22Rv1 (cell line): ENCODE data around the gene TNC.

Source experiments
- H3K27ac ChIP-seq: fragments of 450-650 bp; 2 replicates; pipeline ENCODE4 v1.5.1; 2017
- CTCF ChIP-seq: fragments of 450-650 bp; IDR thresholded peaks from 2 replicates; pipeline ENCODE4 v1.5.1; 2017; ENCODE audit warnings: mild to moderate bottlenecking
- ZFX ChIP-seq: fragments of 450-650 bp; IDR thresholded peaks from 2 replicates; pipeline ENCODE4 v1.6.1; 2017; ENCODE audit warnings: antibody characterized with exemption, borderline replicate concordance

Gene TNC

GRCh38 chr9:115086886-115087285 is 31.1 kb downstream of the TNC start:
- H3K27ac ChIP-seq = no peak overlapping the region
- TF ChIP-seq ZFX (no peak), CTCF (no peak)

GRCh38 chr9:115086461-115086860 is 31.5 kb downstream of the TNC start:
- TF ChIP-seq ZFX = no peak
- no peak for TF ChIP-seq CTCF
- no peak overlapping the region for H3K27ac ChIP-seq

GRCh38 chr9:115085773-115086377 is 32.1 kb downstream of the TNC start:
- TF ChIP-seq ZFX (no peak), CTCF (no peak)
- H3K27ac ChIP-seq = no peak overlapping the region

GRCh38 chr9:115084709-115085108 is 33.2 kb downstream of the TNC start:
- H3K27ac ChIP-seq = no peak overlapping the region
- TF ChIP-seq CTCF (no peak), ZFX (no peak)

GRCh38 chr9:115084157-115084556 is 33.8 kb downstream of the TNC start:
- no peak overlapping the region for H3K27ac ChIP-seq
- TF ChIP-seq CTCF (no peak), ZFX (no peak)

- no peak overlapping the region for H3K27ac ChIP-seq
- TF ChIP-seq CTCF (no peak), ZFX (no peak)
These were observed 37.7 kb downstream of the TNC start for GRCh38 chr9:115080242-115080641.

GRCh38 chr9:115079156-115079555 is 38.8 kb downstream of the TNC start:
- no peak overlapping the region for H3K27ac ChIP-seq
- TF ChIP-seq ZFX = no peak
- no peak for TF ChIP-seq CTCF
